HG03060 (cell line): ENCODE data around the gene LCE1E.

Experiments used
- ATAC-seq: cut with Tn5 transposase; IDR thresholded peaks from one replicate; pipeline ENCODE4 v1.9.1; 2021; ENCODE audit warnings: low read depth, moderate number of reproducible peaks; ENCODE audit not compliant: unreplicated experiment

Gene LCE1E

GRCh38 chr1:152777510-152778137 is 8.4 kb upstream of the LCE1E start:
- no peak for ATAC-seq

- no peak for ATAC-seq
Observed at GRCh38 chr1:152783095-152783494, 3.0 kb upstream of the LCE1E start.

- ATAC-seq: no peak
Observed at GRCh38 chr1:152795686-152796085, 9.6 kb downstream of the LCE1E start.

- ATAC-seq: no peak
Observed at GRCh38 chr1:152796421-152796820, 10.4 kb downstream of the LCE1E start, which contains the start of gene LCE1D. LCE1D (plus strand) TSS chr1:152796721; CDS start chr1:152797795, 1,074 bp downstream.

GRCh38 chr1:152801333-152801732 is 15.3 kb downstream of the LCE1E start:
- ATAC-seq: no peak

GRCh38 chr1:152806576-152806975 is 20.5 kb downstream of the LCE1E start, which contains the start of gene LCE1C:
LCE1C (minus strand) TSS chr1:152806651; CDS start chr1:152805478, 1,173 bp downstream.
- ATAC-seq: no peak

GRCh38 chr1:152811050-152811449 is 25.0 kb downstream of the LCE1E start:
- no peak for ATAC-seq

- no peak for ATAC-seq
Observed at GRCh38 chr1:152811671-152812070, 25.6 kb downstream of the LCE1E start, which contains the start of gene LCE1B. LCE1B (plus strand) TSS chr1:152811971; CDS start chr1:152812447, 476 bp downstream.

GRCh38 chr1:152817309-152817708 is 31.3 kb downstream of the LCE1E start:
- no peak for ATAC-seq

- ATAC-seq: no peak
Observed at GRCh38 chr1:152823294-152823693, 37.2 kb downstream of the LCE1E start.

GRCh38 chr1:152824964-152825363 is 38.9 kb downstream of the LCE1E start:
- ATAC-seq: no peak

GRCh38 chr1:152827173-152827572 is 41.1 kb downstream of the LCE1E start, which contains the start of gene LCE1A:
LCE1A (plus strand) TSS chr1:152827473; CDS start chr1:152827473, 0 bp downstream.
- no peak for ATAC-seq

GRCh38 chr1:152836870-152837269 is 50.8 kb downstream of the LCE1E start:
- no peak for ATAC-seq
